A549 (cell line): ENCODE results near the gene MAP3K20. TPM values are rescaled to one million over a fixed set of nuclear protein-coding genes. Genes with fewer than 3 reads are reported as not detected.
A peak's percentile ranks its signal among the peaks of the same experiment; 100 is the strongest.

ENCODE experiments used
- ATAC-seq, 2 experiments: fragments of 200-7000 bp in 1 of 2; fragments of >200 bp in 1 of 2; cut with Nextera tagmentation in 1 of 2; cut with Tn5 transposase in 1 of 2; 3 replicates each; pipeline versions ENCODE4 v1.8.0 to v1.9.1; 2018 to 2020; ENCODE audit warnings: mild to moderate bottlenecking in 1 of 2, moderate library complexity in 1 of 2
- CTCF ChIA-PET: fragments of 300-600 bp; sonication (Branson Sonifier 250); formaldehyde crosslinking; extraction: SDS; loops from one replicate; lab custom pipeline; 2021; ENCODE audit warnings: antibody characterized with exemption, inconsistent platforms; lab: Yijun Ruan, JAX
- POLR2A ChIA-PET: fragments of 350-600 bp; formaldehyde crosslinking; extraction: SDS; loops from one replicate; lab custom pipeline; 2021; ENCODE audit warnings: antibody characterized with exemption, inconsistent platforms; lab: Yijun Ruan, JAX
- DNase-seq, 2 experiments: peaks; one replicate each; pipeline versions ENCODE4 v3.0.0 to v3.0.0-alpha.2; 2011 to 2016; ENCODE audit warnings: low read depth in 1 of 2, low spot score in 1 of 2
- FAIRE-seq: peaks from 2 replicates; lab custom pipeline; 2011; peaks lifted over from hg19 to GRCh38; lab: Jason Lieb, UNC
- H3K27ac ChIP-seq, 2 experiments: fragments of >200 bp; sonication (Bioruptor Twin); formaldehyde crosslinking; 3 replicates each; pipeline ENCODE4 v1.5.1; 2016 to 2017
- H3K4me1 ChIP-seq: fragments of >200 bp; sonication (Bioruptor Twin); formaldehyde crosslinking; 3 replicates; pipeline ENCODE4 v1.6.1; 2016
- H3K4me2 ChIP-seq: fragments of >200 bp; sonication (Bioruptor Twin); formaldehyde crosslinking; 3 replicates; pipeline ENCODE4 v1.6.1; 2016
- H3K4me3 ChIP-seq: fragments of >200 bp; sonication (Bioruptor Twin); formaldehyde crosslinking; 3 replicates; pipeline ENCODE4 v1.5.1; 2016
- H3K9me3 ChIP-seq: fragments of >200 bp; sonication (Bioruptor Twin); formaldehyde crosslinking; 3 replicates; pipeline ENCODE4 v1.6.1; 2016
- BHLHE40 ChIP-seq: IDR thresholded peaks from 2 replicates; pipeline ENCODE4 v1.6.1; 2012; ENCODE audit warnings: low read depth, low read length, inconsistent platforms
- CEBPB ChIP-seq, 2 experiments: fragments of >200 bp in 1 of 2; sonication (Bioruptor Twin) in 1 of 2; formaldehyde crosslinking in 1 of 2; IDR thresholded peaks; 2 replicates each; pipeline ENCODE4 v1.6.1; 2012 to 2016
- EHF ChIP-seq: fragments of 250-450 bp; sonication (Bioruptor Pico); IDR thresholded peaks from 2 replicates; pipeline ENCODE4 v1.5.0; 2020; ENCODE audit warnings: mild to moderate bottlenecking
- EHMT2 ChIP-seq: fragments of 200-600 bp; sonication (generic); IDR thresholded peaks from 2 replicates; pipeline ENCODE4 v1.6.1; 2016; ENCODE audit warnings: antibody characterized with exemption, low read depth, mild to moderate bottlenecking, moderate library complexity
- FOSB ChIP-seq: fragments of 250-450 bp; sonication (Bioruptor Pico); IDR thresholded peaks from 2 replicates; pipeline ENCODE4 v1.5.0; 2020; ENCODE audit warnings: mild to moderate bottlenecking, moderate library complexity
- GATA3 ChIP-seq: IDR thresholded peaks from 2 replicates; pipeline ENCODE4 v1.6.1; 2012; ENCODE audit warnings: borderline replicate concordance
- HEYL ChIP-seq: fragments of 250-450 bp; sonication (Bioruptor Pico); IDR thresholded peaks from 2 replicates; pipeline ENCODE4 v1.8.0; 2021; ENCODE audit warnings: mild to moderate bottlenecking, moderate library complexity
- HOXA7 ChIP-seq: fragments of 250-450 bp; sonication (Bioruptor Pico); IDR thresholded peaks from 2 replicates; pipeline ENCODE4 v1.5.0; 2020; ENCODE audit warnings: mild to moderate bottlenecking, moderate library complexity
- HOXB13 ChIP-seq: fragments of 250-450 bp; sonication (Bioruptor Pico); IDR thresholded peaks from 2 replicates; pipeline ENCODE4 v1.5.0; 2020; ENCODE audit warnings: low read depth, mild to moderate bottlenecking, moderate library complexity
- JUN ChIP-seq, 2 experiments: fragments of >200 bp; sonication (Bioruptor Twin); formaldehyde crosslinking; IDR thresholded peaks; 2 replicates in 1 of 2; 3 replicates in 1 of 2; pipeline ENCODE4 v1.6.1; 2016 to 2017
- KDM1A ChIP-seq: fragments of 200-600 bp; sonication (generic); IDR thresholded peaks from 2 replicates; pipeline ENCODE4 v1.6.1; 2016; ENCODE audit warnings: low read depth, mild to moderate bottlenecking
- KDM5A ChIP-seq: fragments of 200-600 bp; sonication (generic); IDR thresholded peaks from 2 replicates; pipeline ENCODE4 v1.6.1; 2016; ENCODE audit warnings: antibody characterized with exemption, mild to moderate bottlenecking
- RARB ChIP-seq: fragments of 250-450 bp; sonication (Bioruptor Pico); IDR thresholded peaks from 2 replicates; pipeline ENCODE4 v1.8.0; 2021; ENCODE audit warnings: mild to moderate bottlenecking, moderate library complexity
- RFX5 ChIP-seq: fragments of 450-650 bp; IDR thresholded peaks from 2 replicates; pipeline ENCODE4 v1.7.1; 2014; ENCODE audit warnings: antibody characterized with exemption, mild to moderate bottlenecking, moderate library complexity
- SMC3 ChIP-seq: fragments of >200 bp; sonication (Bioruptor Twin); formaldehyde crosslinking; IDR thresholded peaks from 3 replicates; pipeline ENCODE4 v1.6.1; 2018; ENCODE audit warnings: inconsistent platforms
- TFCP2L1 ChIP-seq: fragments of 250-450 bp; sonication (Bioruptor Pico); IDR thresholded peaks from 2 replicates; pipeline ENCODE4 v1.5.0; 2021; ENCODE audit warnings: mild to moderate bottlenecking
- TP53 ChIP-seq: fragments of 250-450 bp; sonication (Bioruptor Pico); IDR thresholded peaks from 2 replicates; pipeline ENCODE4 v1.5.0; 2021; ENCODE audit warnings: mild to moderate bottlenecking, moderate library complexity
- ZNF302 ChIP-seq: fragments of 250-450 bp; sonication (Bioruptor Pico); IDR thresholded peaks from 2 replicates; pipeline ENCODE4 v1.9.0; 2021; ENCODE audit warnings: inconsistent platforms, mild to moderate bottlenecking, moderate library complexity
- ZSCAN20 ChIP-seq: fragments of 250-450 bp; sonication (Bioruptor Pico); IDR thresholded peaks from 2 replicates; pipeline ENCODE4 v1.8.0; 2022; ENCODE audit warnings: mild to moderate bottlenecking, moderate library complexity
- WGBS: methylation state at CpG from one replicate; pipeline ENCODE4 v1.1.6; 2017; ENCODE audit errors: missing lambda C conversion rate; 5-methylcytosine and 5-hydroxymethylcytosine counted together
- polyA plus RNA-seq, 4 experiments: library from polyadenylated mRNA; depleted of rRNA in 3 of 4; stranded (reverse); fragments of >200 nt; fragmentation: RNase III in 1 of 4; extraction: RNeasy Plus Mini Kit Qiagen cat#74134 plus additional on column Dnase treatment in 1 of 4; gene quantifications; 2 replicates in 3 of 4; 3 replicates in 1 of 4; pipeline ENCODE4 v1.2.3, GENCODE V29; 2011 to 2017
- TF ChIP-seq, protein P1 (sequence below): IDR thresholded peaks from 2 replicates; pipeline ENCODE4 v1.6.1; 2012
- TF ChIP-seq, protein P2 (sequence below): fragments of 450-650 bp; IDR thresholded peaks from 2 replicates; pipeline ENCODE4 v1.6.1; 2014; ENCODE audit warnings: antibody characterized with exemption
- TF ChIP-seq, protein P3 (sequence below): fragments of 250-450 bp; sonication (Bioruptor Pico); IDR thresholded peaks from 2 replicates; pipeline ENCODE4 v1.5.0; 2021; ENCODE audit warnings: mild to moderate bottlenecking, moderate library complexity, borderline replicate concordance
- TF ChIP-seq, protein P4 (sequence below): fragments of 250-450 bp; sonication (Bioruptor Pico); IDR thresholded peaks from 2 replicates; pipeline ENCODE4 v1.5.0; 2020; ENCODE audit warnings: low read depth, mild to moderate bottlenecking, moderate library complexity

Gene MAP3K20
- polyA plus RNA-seq, 2 of the 4 experiments (the other 2 are of a cell fraction): 34.7 to 80.7 TPM

DNA sequence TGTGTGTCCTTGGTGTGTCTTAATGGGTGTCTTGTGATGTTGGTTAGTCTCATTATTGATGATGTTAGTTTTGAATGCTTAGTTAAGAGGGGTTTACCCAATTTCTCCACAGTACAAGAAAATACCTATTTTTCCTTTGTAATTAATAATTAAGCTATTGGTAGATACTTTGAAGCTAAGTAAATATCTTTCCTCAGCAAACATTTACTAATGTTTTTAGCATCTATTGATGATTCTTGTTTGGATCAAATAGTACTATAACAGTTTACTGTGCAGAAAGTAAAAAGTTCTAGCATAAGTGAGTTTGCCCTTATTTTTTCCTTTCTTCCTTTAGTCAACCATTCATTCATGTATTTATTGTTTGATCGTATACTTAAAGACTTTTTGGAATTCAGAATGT, 19.1 kb downstream of the MAP3K20 start (continued):
- no peak for TF ChIP-seq TFCP2L1 (CRISPR knock-in tag)
- no peak for TF ChIP-seq BHLHE40

DNA sequence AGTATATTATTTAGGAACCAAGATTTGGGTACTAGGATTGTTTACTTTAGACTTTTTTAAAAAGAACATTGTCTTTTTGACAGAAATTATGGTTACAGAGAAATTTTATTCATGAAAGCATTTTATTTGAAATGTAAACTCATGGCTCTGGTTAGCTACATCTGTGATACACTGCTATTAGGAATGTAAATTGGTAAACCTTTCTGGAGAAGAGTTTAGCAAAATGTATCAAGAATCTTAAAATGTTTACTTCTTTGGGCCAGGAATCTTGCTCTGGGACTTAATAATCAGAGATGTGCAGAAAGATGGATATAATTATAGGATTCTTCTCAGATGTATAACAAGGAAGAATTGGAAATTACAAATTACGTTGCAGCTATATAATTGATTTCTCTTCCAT, 19.7 kb downstream of the MAP3K20 start:
- no peak overlapping the region for H3K4me2 ChIP-seq
- WGBS: 91% methylated on average over 1 of the region's 1 CpG
- POLR2A ChIA-PET: interaction anchor here (0.5 kb wide), 1 partner anchor 21 kb away, joined by 9 read pairs; no protein-coding TSS in a partner anchor

DNA sequence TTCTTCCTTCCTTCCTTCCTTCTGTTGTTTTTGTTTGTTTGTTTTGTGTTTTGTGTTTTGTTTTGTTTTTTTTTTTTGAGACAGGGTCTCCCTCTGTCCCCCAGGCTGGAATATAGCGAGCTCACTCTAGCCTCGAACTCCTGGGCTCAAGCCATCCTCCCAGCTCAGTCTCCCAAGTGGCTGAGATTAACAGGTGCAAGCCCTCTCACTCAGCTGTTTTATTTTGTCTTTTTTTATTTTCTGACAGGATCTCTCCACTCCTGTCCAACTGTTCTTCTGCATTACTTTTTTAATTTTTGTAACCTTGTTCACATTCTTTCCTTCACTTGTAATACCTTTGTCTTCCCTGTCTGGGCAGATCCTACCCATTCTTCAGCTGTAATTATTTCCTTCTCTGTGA, 23.6 kb downstream of the MAP3K20 start:
- ChIA-PET POLR2A (no interaction called here), CTCF (interaction anchor here (1.3 to 1.7 kb wide), 2 partner anchors 8 to 111 kb away, joined by 3 read pairs; no protein-coding TSS in a partner anchor)
- 0 out of 6 replicates have a peak, but pooled peaks of 1 of the 2 experiments have one; percentile 21 for ATAC-seq
- H3K9me3 ChIP-seq: no peaks in the 10 kb centered on the region
- no peak for TF ChIP-seq ZSCAN20 (CRISPR knock-in tag)
- no peak for TF ChIP-seq JUN (IDR thresholded peaks at IDR 0.05)
- no peak for TF ChIP-seq TFCP2L1 (CRISPR knock-in tag)
- TF ChIP-seq, protein P1, sequence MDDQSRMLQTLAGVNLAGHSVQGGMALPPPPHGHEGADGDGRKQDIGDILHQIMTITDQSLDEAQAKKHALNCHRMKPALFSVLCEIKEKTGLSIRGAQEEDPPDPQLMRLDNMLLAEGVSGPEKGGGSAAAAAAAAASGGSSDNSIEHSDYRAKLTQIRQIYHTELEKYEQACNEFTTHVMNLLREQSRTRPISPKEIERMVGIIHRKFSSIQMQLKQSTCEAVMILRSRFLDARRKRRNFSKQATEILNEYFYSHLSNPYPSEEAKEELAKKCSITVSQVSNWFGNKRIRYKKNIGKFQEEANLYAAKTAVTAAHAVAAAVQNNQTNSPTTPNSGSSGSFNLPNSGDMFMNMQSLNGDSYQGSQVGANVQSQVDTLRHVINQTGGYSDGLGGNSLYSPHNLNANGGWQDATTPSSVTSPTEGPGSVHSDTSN: no peak
- no peak for TF ChIP-seq HOXA7 (CRISPR knock-in tag)
- TF ChIP-seq, all 56 proteins: peak for 0
- Histone ChIP-seq H3K4me1 (peaks cover 26% of the 10 kb centered on the region), H3K4me2 (no peak overlapping the region), H3K4me3 (no peak overlapping the region), H3K27ac (no peak overlapping the region)
- no peak for DNase-seq
- no peak for FAIRE-seq
- WGBS: 96% methylated on average over 2 of the region's 2 CpGs

More for the DNA sequence above, 19.7 kb downstream of the MAP3K20 start:
- TF ChIP-seq, protein P2, sequence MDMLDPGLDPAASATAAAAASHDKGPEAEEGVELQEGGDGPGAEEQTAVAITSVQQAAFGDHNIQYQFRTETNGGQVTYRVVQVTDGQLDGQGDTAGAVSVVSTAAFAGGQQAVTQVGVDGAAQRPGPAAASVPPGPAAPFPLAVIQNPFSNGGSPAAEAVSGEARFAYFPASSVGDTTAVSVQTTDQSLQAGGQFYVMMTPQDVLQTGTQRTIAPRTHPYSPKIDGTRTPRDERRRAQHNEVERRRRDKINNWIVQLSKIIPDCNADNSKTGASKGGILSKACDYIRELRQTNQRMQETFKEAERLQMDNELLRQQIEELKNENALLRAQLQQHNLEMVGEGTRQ: no peak
- TF ChIP-seq KDM5A (no peak), KDM1A (no peak), GATA3 (no peak)
- ATAC-seq (no peak), DNase-seq (no peak), FAIRE-seq (no peak)
- peaks cover 25% of the 10 kb centered on the region for H3K4me1 ChIP-seq
- CTCF ChIA-PET: interaction anchor here (0.8 to 2.0 kb wide), 3 partner anchors 14 to 115 kb away, joined by 3 to 8 read pairs (median 7); no protein-coding TSS in a partner anchor
- H3K9me3 ChIP-seq: no peaks in the 10 kb centered on the region
- H3K27ac ChIP-seq: no peak overlapping the region
- H3K4me3 ChIP-seq: no peak overlapping the region

DNA sequence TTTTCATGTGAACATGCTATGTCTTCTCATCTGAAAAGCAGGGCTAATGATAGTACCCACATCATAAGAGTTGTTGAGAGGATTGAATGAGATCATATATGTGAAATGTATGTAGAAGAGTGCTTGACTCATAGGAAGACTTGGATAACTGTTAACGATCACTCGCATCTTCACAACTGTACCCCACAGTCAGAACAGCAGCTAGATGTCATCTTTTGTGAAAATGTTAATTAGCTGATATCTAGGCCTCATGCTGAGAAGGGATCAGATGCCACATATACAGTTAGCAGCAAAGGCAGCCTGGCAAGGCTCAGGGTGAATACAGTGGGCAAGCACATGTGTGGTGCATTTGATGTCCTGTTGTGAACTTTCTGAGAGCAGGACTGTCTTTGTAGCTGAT, 24.2 kb downstream of the MAP3K20 start:
- TF ChIP-seq ZNF302 (CRISPR knock-in tag) (no peak), HEYL (no peak), RARB (CRISPR knock-in tag) (no peak), HOXB13 (no peak), HOXA7 (CRISPR knock-in tag) (no peak), RFX5 (no peak), FOSB (CRISPR knock-in tag) (no peak), KDM1A (no peak)
- WGBS: 96% methylated on average over 2 of the region's 2 CpGs
- CTCF ChIA-PET: interaction anchor here (2.4 kb wide), 1 partner anchor 9 kb away, joined by 6 read pairs; no protein-coding TSS in a partner anchor
- Histone ChIP-seq H3K27ac (no peak overlapping the region), H3K4me3 (no peak overlapping the region), H3K9me3 (no peaks in the 10 kb centered on the region), H3K4me2 (no peak overlapping the region), H3K4me1 (peaks cover 20% of the 10 kb centered on the region)
- no peak for FAIRE-seq
- ATAC-seq: no peak
- POLR2A ChIA-PET: no interaction called here
- DNase-seq: no peak

DNA sequence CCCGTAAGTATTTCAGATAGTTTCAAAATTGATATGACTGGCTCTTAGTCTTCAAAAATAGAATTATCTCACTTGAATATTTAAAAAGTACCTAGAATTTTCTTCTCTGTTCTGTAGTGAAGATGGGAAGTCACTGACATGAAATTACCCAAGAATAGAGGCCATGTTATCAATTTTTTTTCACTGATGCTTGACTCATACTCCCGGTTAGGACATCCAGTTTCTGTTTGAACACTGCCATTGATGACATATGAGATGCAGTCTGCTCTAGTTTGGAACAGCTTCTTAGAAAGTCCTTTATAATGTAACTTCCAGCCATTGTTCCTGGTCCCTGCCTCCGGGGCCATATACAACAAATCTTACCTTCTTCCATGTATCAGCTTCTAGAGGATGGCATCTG, 26.0 kb downstream of the MAP3K20 start:
- no peak for TF ChIP-seq GATA3
- TF ChIP-seq EHMT2: no peak
- TF ChIP-seq TP53 (CRISPR knock-in tag): no peak
- TF ChIP-seq, protein P3, sequence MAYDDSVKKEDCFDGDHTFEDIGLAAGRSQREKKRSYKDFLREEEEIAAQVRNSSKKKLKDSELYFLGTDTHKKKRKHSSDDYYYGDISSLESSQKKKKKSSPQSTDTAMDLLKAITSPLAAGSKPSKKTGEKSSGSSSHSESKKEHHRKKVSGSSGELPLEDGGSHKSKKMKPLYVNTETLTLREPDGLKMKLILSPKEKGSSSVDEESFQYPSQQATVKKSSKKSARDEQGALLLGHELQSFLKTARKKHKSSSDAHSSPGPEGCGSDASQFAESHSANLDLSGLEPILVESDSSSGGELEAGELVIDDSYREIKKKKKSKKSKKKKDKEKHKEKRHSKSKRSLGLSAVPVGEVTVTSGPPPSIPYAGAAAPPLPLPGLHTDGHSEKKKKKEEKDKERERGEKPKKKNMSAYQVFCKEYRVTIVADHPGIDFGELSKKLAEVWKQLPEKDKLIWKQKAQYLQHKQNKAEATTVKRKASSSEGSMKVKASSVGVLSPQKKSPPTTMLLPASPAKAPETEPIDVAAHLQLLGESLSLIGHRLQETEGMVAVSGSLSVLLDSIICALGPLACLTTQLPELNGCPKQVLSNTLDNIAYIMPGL (CRISPR knock-in tag): no peak
- no peak for TF ChIP-seq ZSCAN20 (CRISPR knock-in tag)
- TF ChIP-seq EHF (CRISPR knock-in tag): no peak
- TF ChIP-seq TFCP2L1 (CRISPR knock-in tag): no peak
- TF ChIP-seq SMC3: no peak
- TF ChIP-seq, protein P4, sequence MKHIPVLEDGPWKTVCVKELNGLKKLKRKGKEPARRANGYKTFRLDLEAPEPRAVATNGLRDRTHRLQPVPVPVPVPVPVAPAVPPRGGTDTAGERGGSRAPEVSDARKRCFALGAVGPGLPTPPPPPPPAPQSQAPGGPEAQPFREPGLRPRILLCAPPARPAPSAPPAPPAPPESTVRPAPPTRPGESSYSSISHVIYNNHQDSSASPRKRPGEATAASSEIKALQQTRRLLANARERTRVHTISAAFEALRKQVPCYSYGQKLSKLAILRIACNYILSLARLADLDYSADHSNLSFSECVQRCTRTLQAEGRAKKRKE (CRISPR knock-in tag): no peak
- no peak for TF ChIP-seq CEBPB (IDR thresholded peaks at IDR 0.05)
- Histone ChIP-seq H3K4me3 (no peak overlapping the region), H3K9me3 (no peaks in the 10 kb centered on the region), H3K27ac (peak overlapping the region in 1 of 2 experiments; percentile 11; a peak in 1 of 6 replicates), H3K4me1 (peaks cover 22% of the 10 kb centered on the region), H3K4me2 (no peak overlapping the region)
- ATAC-seq (no peak), DNase-seq (no peak), FAIRE-seq (no peak)
- ChIA-PET CTCF (interaction anchor here (1.1 to 2.4 kb wide), 3 partner anchors 11 to 296 kb away, joined by 3 to 6 read pairs (median 4); no protein-coding TSS in a partner anchor), POLR2A (no interaction called here)
- 79% methylated on average over 3 of the region's 3 CpGs for WGBS
